GM12878 (cell line): ENCODE data around the gene EXOC4. TPM values are rescaled to one million over a fixed set of nuclear protein-coding genes. Genes with fewer than 3 reads are reported as not detected.

Experiments used
- ATAC-seq: fragments of 200-7000 bp; cut with Tn5 transposase; 3 replicates; pipeline ENCODE4 v1.9.1; 2020; ENCODE audit warnings: mild to moderate bottlenecking, moderate library complexity
- BruUV-seq: library from RNA; stranded (reverse); fragments of 400-500 nt; replicated peaks from 2 replicates; lab custom pipeline; 2021; lab: Mats Ljungman, UMichigan
- CTCF ChIA-PET: fragments of 300-600 bp; sonication (Branson Sonifier 250); formaldehyde crosslinking; extraction: SDS; loops from one replicate; lab custom pipeline; 2021; ENCODE audit warnings: inconsistent platforms; lab: Yijun Ruan, JAX
- POLR2A ChIA-PET: fragments of 350-600 bp; formaldehyde crosslinking; extraction: SDS; loops from one replicate; lab custom pipeline; 2021; ENCODE audit warnings: inconsistent platforms; lab: Charles Lee
- RAD21 ChIA-PET: fragments of 300-600 bp; sonication (Branson Sonifier 250); formaldehyde crosslinking; loops from one replicate; lab custom pipeline; 2023; ENCODE audit warnings: antibody characterized with exemption; ENCODE audit not compliant: unreplicated experiment; lab: Charles Lee
- SMC1A ChIA-PET: fragments of 300-600 bp; sonication (Branson Sonifier 250); formaldehyde crosslinking; loops from one replicate; lab custom pipeline; 2023; ENCODE audit not compliant: unreplicated experiment, uncharacterized antibody; lab: Charles Lee
- DNase-seq: peaks from one replicate; pipeline ENCODE4 v3.0.0-alpha.2; 2011; ENCODE audit warnings: low read depth, low spot score
- FAIRE-seq: peaks from 3 replicates; lab custom pipeline; 2011; peaks lifted over from hg19 to GRCh38; lab: Jason Lieb, UNC
- H2AFZ ChIP-seq: 2 replicates; pipeline ENCODE4 v1.6.0; 2011; ENCODE audit warnings: low read depth, low read length, control low read depth; ENCODE audit not compliant: control insufficient read depth
- H3K27ac ChIP-seq: 2 replicates; pipeline ENCODE4 v1.5.1; 2011; ENCODE audit warnings: control low read depth; ENCODE audit not compliant: control insufficient read depth, insufficient read depth
- H3K27me3 ChIP-seq, 2 experiments: replicated peaks in 1 of 2; 2 replicates each; pipeline versions ENCODE4 v1.6.0 to v1.6.1; 2011; ENCODE audit warnings: low read length in 1 of 2; ENCODE audit not compliant: control insufficient read depth in 2 of 2, insufficient read depth in 2 of 2
- H3K36me3 ChIP-seq, 2 experiments: 2 replicates each; pipeline ENCODE4 v1.5.1; 2011; ENCODE audit warnings: low read length in 1 of 2; ENCODE audit not compliant: control insufficient read depth in 2 of 2, insufficient read depth in 2 of 2
- H3K4me1 ChIP-seq: 2 replicates; pipeline ENCODE4 v1.6.1; 2011; ENCODE audit warnings: mild to moderate bottlenecking, low read length, moderate library complexity, mixed read lengths; ENCODE audit not compliant: control insufficient read depth, insufficient read depth
- H3K4me2 ChIP-seq: 2 replicates; pipeline ENCODE4 v1.6.0; 2011; ENCODE audit warnings: control low read depth; ENCODE audit not compliant: control insufficient read depth, insufficient read depth
- H3K4me3 ChIP-seq: fragments of 200-600 bp; sonication (generic); 2 replicates; pipeline ENCODE4 v1.5.1; 2016
- H3K79me2 ChIP-seq: 2 replicates; pipeline ENCODE4 v1.6.0; 2011; ENCODE audit warnings: low read length; ENCODE audit not compliant: control insufficient read depth, insufficient read depth
- H3K9ac ChIP-seq: 2 replicates; pipeline ENCODE4 v1.8.0; 2011; ENCODE audit warnings: low read length, control low read depth, mixed read lengths; ENCODE audit not compliant: control insufficient read depth, insufficient read depth
- H3K9me3 ChIP-seq: replicated peaks from 3 replicates; pipeline ENCODE4 v1.5.1; 2011; ENCODE audit warnings: mild to moderate bottlenecking, low read length; ENCODE audit not compliant: control insufficient read depth, insufficient read depth
- H4K20me1 ChIP-seq: 2 replicates; pipeline ENCODE4 v1.6.0; 2011; ENCODE audit not compliant: control insufficient read depth, insufficient read depth
- BMI1 ChIP-seq: fragments of 450-650 bp; IDR thresholded peaks from 2 replicates; pipeline ENCODE4 v1.6.1; 2016; ENCODE audit warnings: mild to moderate bottlenecking, moderate library complexity, borderline replicate concordance
- EGR1 ChIP-seq, 2 experiments: IDR thresholded peaks; 1 replicate in 1 of 2; 2 replicates in 1 of 2; pipeline ENCODE4 v1.6.1; 2011 to 2012; ENCODE audit warnings: low read depth in 2 of 2, low read length in 2 of 2, borderline replicate concordance in 1 of 2, mild to moderate bottlenecking in 1 of 2, moderate library complexity in 1 of 2
- ESRRA ChIP-seq: IDR thresholded peaks from 2 replicates; pipeline ENCODE4 v1.6.1; 2012; ENCODE audit warnings: mild to moderate bottlenecking, low read length, improper control_type of control experiment
- FOXM1 ChIP-seq: IDR thresholded peaks from 2 replicates; pipeline ENCODE4 v1.6.1; 2012; ENCODE audit warnings: low read depth, mild to moderate bottlenecking, inconsistent platforms, low read length, moderate library complexity
- HCFC1 ChIP-seq: fragments of 150-350 bp; IDR thresholded peaks from 2 replicates; pipeline ENCODE4 v1.6.1; 2014; ENCODE audit warnings: low read length
- RAD51 ChIP-seq: fragments of 450-650 bp; IDR thresholded peaks from 2 replicates; pipeline ENCODE4 v1.6.1; 2016; ENCODE audit warnings: moderate library complexity, mild to moderate bottlenecking, inconsistent platforms
- SIX5 ChIP-seq: IDR thresholded peaks from 2 replicates; pipeline ENCODE4 v1.6.1; 2011; ENCODE audit warnings: mild to moderate bottlenecking, low read depth, low read length, moderate library complexity; ENCODE audit not compliant: severe bottlenecking
- SREBF1 ChIP-seq: IDR thresholded peaks from 2 replicates; pipeline ENCODE4 v1.6.1; 2012; ENCODE audit warnings: mild to moderate bottlenecking, low read length
- WRNIP1 ChIP-seq: IDR thresholded peaks from 2 replicates; pipeline ENCODE4 v1.6.1; 2011; ENCODE audit warnings: low read depth, low read length, improper control_type of control experiment, borderline replicate concordance
- WGBS: methylation state at CpG from one replicate; pipeline ENCODE4 v1.1.6; 2016; ENCODE audit warnings: low lambda C conversion rate; ENCODE audit not compliant: insufficient replicate concordance, insufficient coverage; ENCODE audit errors: missing lambda C conversion rate; 5-methylcytosine and 5-hydroxymethylcytosine counted together
- in situ Hi-C: fragments of 300-500 bp; cut with MboI; formaldehyde crosslinking; loops from 9 replicates; pipeline ENCODE4 v1.14.3; 2018; ENCODE audit warnings: mixed read lengths
- intact Hi-C: fragments of 100-400 bp; cut with micrococcal nuclease; formaldehyde crosslinking; loops from one replicate; pipeline ENCODE4 v1.14.2; 2022; ENCODE audit not compliant: unreplicated experiment
- polyA plus RNA-seq, 11 experiments: library from polyadenylated mRNA; depleted of rRNA in 4 of 11; unstranded in 6 of 11; stranded (reverse) in 5 of 11; fragments of >200 nt; fragmentation: Nextera tagmentation in 4 of 11; fragmentation: Illumina TruSeq in 1 of 11; extraction: Ambion mirVana in 4 of 11; extraction: Trizol in 1 of 11; gene quantifications; 1 replicate in 1 of 11; 2 replicates in 10 of 11; pipeline versions ENCODE4 v1.2.1 to v1.2.3, GENCODE V29; 2011 to 2016; ENCODE audit warnings: inconsistent platforms in 2 of 11, missing spikeins in 2 of 11, low read depth in 1 of 11
- total RNA-seq, 4 experiments: library from RNA; depleted of rRNA in 3 of 4; stranded (reverse); fragments of >200 nt in 3 of 4; fragmentation: Illumina TruSeq in 1 of 4; extraction: Trizol in 1 of 4; gene quantifications; 2 replicates each; pipeline versions ENCODE4 v1.2.1 to v1.2.3, GENCODE V29; 2013 to 2021
- TF ChIP-seq, protein P1 (sequence below): fragments of 450-650 bp; IDR thresholded peaks from 2 replicates; pipeline ENCODE4 v1.6.1; 2017; ENCODE audit warnings: mild to moderate bottlenecking, moderate library complexity
- TF ChIP-seq, protein P2 (sequence below): IDR thresholded peaks from 2 replicates; pipeline ENCODE4 v1.6.1; 2011; ENCODE audit warnings: borderline replicate concordance, low read depth, mild to moderate bottlenecking, moderate library complexity, mixed read lengths, low read length; ENCODE audit not compliant: insufficient read depth; ENCODE audit errors: extremely low read length
- TF ChIP-seq, protein P3 (sequence below): IDR thresholded peaks from 2 replicates; pipeline ENCODE4 v1.6.1; 2012; ENCODE audit warnings: low read length, inconsistent platforms

EXOC4 gene
- total and polyA plus RNA-seq, 10 of the 15 experiments (the other 5 are each of a cell fraction or from before 2014, with no cell fraction given) = 13.2 to 44.5 (median 29.6) TPM

DNA sequence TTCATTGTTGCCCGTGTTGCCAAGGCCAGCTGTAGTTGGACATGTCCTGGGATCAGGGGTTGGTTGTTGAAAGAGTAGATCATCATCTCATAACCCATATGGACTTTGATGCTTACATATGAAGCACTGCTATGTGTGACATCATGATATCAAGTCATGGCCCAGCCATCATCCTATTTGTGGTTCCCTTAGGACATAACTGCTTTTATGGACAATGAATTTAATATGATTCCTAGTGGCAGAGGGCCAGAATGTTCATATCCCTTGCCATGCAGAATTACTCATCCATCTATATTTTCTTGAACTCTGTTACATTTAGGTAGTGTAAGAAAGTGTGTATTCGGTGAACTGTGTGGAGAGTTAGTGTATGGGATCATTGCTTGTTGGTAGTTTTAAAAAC is 530.4 kb downstream of the EXOC4 start (continued):
- TF ChIP-seq, protein P1, sequence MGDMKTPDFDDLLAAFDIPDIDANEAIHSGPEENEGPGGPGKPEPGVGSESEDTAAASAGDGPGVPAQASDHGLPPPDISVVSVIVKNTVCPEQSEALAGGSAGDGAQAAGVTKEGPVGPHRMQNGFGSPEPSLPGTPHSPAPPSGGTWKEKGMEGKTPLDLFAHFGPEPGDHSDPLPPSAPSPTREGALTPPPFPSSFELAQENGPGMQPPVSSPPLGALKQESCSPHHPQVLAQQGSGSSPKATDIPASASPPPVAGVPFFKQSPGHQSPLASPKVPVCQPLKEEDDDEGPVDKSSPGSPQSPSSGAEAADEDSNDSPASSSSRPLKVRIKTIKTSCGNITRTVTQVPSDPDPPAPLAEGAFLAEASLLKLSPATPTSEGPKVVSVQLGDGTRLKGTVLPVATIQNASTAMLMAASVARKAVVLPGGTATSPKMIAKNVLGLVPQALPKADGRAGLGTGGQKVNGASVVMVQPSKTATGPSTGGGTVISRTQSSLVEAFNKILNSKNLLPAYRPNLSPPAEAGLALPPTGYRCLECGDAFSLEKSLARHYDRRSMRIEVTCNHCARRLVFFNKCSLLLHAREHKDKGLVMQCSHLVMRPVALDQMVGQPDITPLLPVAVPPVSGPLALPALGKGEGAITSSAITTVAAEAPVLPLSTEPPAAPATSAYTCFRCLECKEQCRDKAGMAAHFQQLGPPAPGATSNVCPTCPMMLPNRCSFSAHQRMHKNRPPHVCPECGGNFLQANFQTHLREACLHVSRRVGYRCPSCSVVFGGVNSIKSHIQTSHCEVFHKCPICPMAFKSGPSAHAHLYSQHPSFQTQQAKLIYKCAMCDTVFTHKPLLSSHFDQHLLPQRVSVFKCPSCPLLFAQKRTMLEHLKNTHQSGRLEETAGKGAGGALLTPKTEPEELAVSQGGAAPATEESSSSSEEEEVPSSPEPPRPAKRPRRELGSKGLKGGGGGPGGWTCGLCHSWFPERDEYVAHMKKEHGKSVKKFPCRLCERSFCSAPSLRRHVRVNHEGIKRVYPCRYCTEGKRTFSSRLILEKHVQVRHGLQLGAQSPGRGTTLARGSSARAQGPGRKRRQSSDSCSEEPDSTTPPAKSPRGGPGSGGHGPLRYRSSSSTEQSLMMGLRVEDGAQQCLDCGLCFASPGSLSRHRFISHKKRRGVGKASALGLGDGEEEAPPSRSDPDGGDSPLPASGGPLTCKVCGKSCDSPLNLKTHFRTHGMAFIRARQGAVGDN = no peak

DNA sequence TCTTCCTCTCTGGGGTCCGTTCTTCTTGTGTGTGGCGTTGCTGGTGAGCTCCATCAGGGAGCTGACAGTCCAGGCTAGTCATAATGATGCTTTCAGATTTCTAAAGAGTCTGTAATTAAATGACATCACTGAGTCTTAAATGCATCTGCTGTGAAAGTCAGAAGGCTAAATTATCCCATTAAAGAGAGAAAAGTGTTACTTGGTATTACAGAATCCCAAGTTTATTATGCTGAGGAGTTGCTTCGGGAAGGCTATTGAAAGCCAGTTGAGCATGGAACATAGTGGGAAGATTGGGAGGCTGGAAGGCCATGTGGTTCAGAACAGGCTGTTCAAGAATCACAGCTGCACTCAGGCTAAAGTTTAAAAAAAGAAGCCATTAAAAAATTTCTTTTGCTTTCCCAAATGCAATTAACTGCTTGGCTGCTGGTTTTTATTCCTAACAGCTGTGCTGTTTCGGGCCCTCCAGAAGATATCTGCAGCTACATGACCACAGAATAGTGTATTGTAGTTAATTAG is 531.7 kb downstream of the EXOC4 start:
- intact Hi-C loops = no loop called here
- POLR2A ChIA-PET = no interaction called here
- H3K9me3 ChIP-seq = no peaks in the 10 kb centered on the region

More for the DNA sequence above, 531.7 kb downstream of the EXOC4 start:
- TF ChIP-seq, protein P2, sequence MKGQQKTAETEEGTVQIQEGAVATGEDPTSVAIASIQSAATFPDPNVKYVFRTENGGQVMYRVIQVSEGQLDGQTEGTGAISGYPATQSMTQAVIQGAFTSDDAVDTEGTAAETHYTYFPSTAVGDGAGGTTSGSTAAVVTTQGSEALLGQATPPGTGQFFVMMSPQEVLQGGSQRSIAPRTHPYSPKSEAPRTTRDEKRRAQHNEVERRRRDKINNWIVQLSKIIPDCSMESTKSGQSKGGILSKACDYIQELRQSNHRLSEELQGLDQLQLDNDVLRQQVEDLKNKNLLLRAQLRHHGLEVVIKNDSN = no peak
- TF ChIP-seq, protein P3, sequence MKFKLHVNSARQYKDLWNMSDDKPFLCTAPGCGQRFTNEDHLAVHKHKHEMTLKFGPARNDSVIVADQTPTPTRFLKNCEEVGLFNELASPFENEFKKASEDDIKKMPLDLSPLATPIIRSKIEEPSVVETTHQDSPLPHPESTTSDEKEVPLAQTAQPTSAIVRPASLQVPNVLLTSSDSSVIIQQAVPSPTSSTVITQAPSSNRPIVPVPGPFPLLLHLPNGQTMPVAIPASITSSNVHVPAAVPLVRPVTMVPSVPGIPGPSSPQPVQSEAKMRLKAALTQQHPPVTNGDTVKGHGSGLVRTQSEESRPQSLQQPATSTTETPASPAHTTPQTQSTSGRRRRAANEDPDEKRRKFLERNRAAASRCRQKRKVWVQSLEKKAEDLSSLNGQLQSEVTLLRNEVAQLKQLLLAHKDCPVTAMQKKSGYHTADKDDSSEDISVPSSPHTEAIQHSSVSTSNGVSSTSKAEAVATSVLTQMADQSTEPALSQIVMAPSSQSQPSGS = no peak
- no peak for TF ChIP-seq WRNIP1
- TF ChIP-seq SREBF1 = no peak
- no peak for TF ChIP-seq RAD51
- no peak for TF ChIP-seq HCFC1
- no peak for TF ChIP-seq BMI1
- TF ChIP-seq SIX5 = no peak
- no peak for TF ChIP-seq EGR1 (IDR thresholded peaks at IDR 0.05; ENCODE audit: borderline replicate concordance in 1 of 2, low read depth in 2 of 2, low read length in 2 of 2)
- TF ChIP-seq ESRRA = no peak
- no peak for TF ChIP-seq FOXM1
- BruUV-seq = no TSS peak
- FAIRE-seq (no peak), ATAC-seq (no peak), DNase-seq (no peak)
- no peak overlapping the region for H3K4me2 ChIP-seq
- ChIA-PET CTCF (no interaction called here), RAD21 (no interaction called here), SMC1A (no interaction called here)
- H3K4me1 ChIP-seq = no peaks in the 10 kb centered on the region
- no peak overlapping the region for H2AFZ ChIP-seq
- H3K9ac ChIP-seq = no peak overlapping the region
- H3K79me2 ChIP-seq = no peaks in the 10 kb centered on the region
- H3K27ac ChIP-seq = no peak overlapping the region
- 89% methylated on average over 4 of the region's 4 CpGs for WGBS
- H3K36me3 ChIP-seq = no peaks in the 10 kb centered on the region
- H4K20me1 ChIP-seq = no peaks in the 10 kb centered on the region; the same call in 1 of the 2 replicates
- in situ Hi-C loops = no loop called here
- H3K4me3 ChIP-seq = no peak overlapping the region
- no peaks in the 10 kb centered on the region for H3K27me3 ChIP-seq
